ENCODE results near the gene STOX1. TPM values are rescaled to one million over a fixed set of nuclear protein-coding genes. Genes with fewer than 3 reads are reported as not detected.

The STOX1 gene
- total and polyA plus RNA-seq, 2 of the 13 experiments (the other 11 are each of a cell fraction or from before 2014, with no cell fraction given) = 2.5 to 6.0 TPM

- intact Hi-C loops (cut with micrococcal nuclease; ENCODE audit: unreplicated experiment) = no loop called here
- in situ Hi-C loops (cut with HindIII; ENCODE audit: extremely low pct_ligation_motif_present, low pct_unique_long_range_greater_than_20kb) = no loop called here
- H3K4me2 ChIP-seq (ENCODE audit: low read depth, low read length) = no peak overlapping the region
- no peak overlapping the region for H3K4me3 ChIP-seq (replicated peaks in 1 of 3; ENCODE audit: insufficient read depth in 1 of 3, low read depth in 2 of 3, low read length in 3 of 3)
- no peaks in the 10 kb centered on the region for H3K4me1 ChIP-seq (ENCODE audit: insufficient read depth, low read length)
- no peak overlapping the region for H3K9ac ChIP-seq (ENCODE audit: insufficient read depth, low read depth, low read length)
- H3K27me3 ChIP-seq (ENCODE audit: control insufficient read depth in 1 of 2, insufficient read depth in 2 of 2, low read length in 2 of 2) = no peaks in the 10 kb centered on the region
- no peak for ATAC-seq
- FAIRE-seq = no peak
- H2AFZ ChIP-seq (ENCODE audit: low read length) = no peak overlapping the region
- ChIA-PET POLR2A (no interaction called here), CTCF (ENCODE audit: low intra/inter-chr PET ratio, low total read pairs) (no interaction called here)
- H3K36me3 ChIP-seq (replicated peaks in 1 of 2; ENCODE audit: control insufficient read depth in 1 of 2, insufficient read depth in 2 of 2, low read length in 2 of 2) = peaks cover 15 to 59% of the 10 kb centered on the region in 2 experiments
- no peak overlapping the region for H3K27ac ChIP-seq (ENCODE audit: extremely low read length, insufficient read depth, low read length)
- no peak for TF ChIP-seq SNAPC4 (CRISPR knock-in tag; IDR thresholded peaks at IDR 0.05)
- H4K20me1 ChIP-seq (ENCODE audit: insufficient read depth, low read length) = no peaks in the 10 kb centered on the region
- H3K79me2 ChIP-seq (ENCODE audit: insufficient read depth, low read length) = no peaks in the 10 kb centered on the region
- WGBS (ENCODE audit: low lambda C conversion rate) = 97% methylated on average over 6 of the region's 6 CpGs
- H3K9me3 ChIP-seq (ENCODE audit: low read length) = no peaks in the 10 kb centered on the region
- no peak for DNase-seq (ENCODE audit: low spot score)
- BruUV-seq (replicated peaks) = TSS peak; percentile 12
Observed at GRCh38 chr10:68781613-68782574, 45.4 kb upstream of the STOX1 start.
